ENCODE measurements around the gene L2HGDH.

GRCh38 chr14:50339178-50339804, 27.3 kb upstream of the L2HGDH start:
- TF ChIP-seq CTCF (IDR thresholded peaks at IDR 0.05; ENCODE audit: insufficient read depth, low read depth, low read length) = no peak
- no peak for TF ChIP-seq EZH2 (IDR thresholded peaks at IDR 0.05; ENCODE audit: insufficient read depth, low read length)
